Stimulated activated CD4-positive, alpha-beta T cell treated with anti-CD3 and anti-CD28 coated beads, TNF-alpha, amount 100 ng/mL, for 4 hours (primary cell): ENCODE measurements around the gene PRRX2.
"Not testable (repeated sequence)": the region's sequence is repeated elsewhere in the genome, so short reads cannot be mapped to it uniquely, and the experiment has no call there.

Experiments
- DNase-seq, 3 experiments: peaks; one replicate each; pipeline ENCODE4 v3.0.0-alpha.2; 2020; ENCODE audit warnings: low read depth in 3 of 3

Gene PRRX2

GRCh38 chr9:129759319-129759718 is 93.9 kb downstream of the PRRX2 start:
- DNase-seq, result no peak

GRCh38 chr9:129759804-129760502 is 94.5 kb downstream of the PRRX2 start:
- DNase-seq, result no peak

- DNase-seq, result not testable (repeated sequence)
Measured at GRCh38 chr9:129760784-129761183, 95.3 kb downstream of the PRRX2 start.

GRCh38 chr9:129761293-129761900 is 96.0 kb downstream of the PRRX2 start:
- no peak for DNase-seq

- DNase-seq, result no peak
Measured at GRCh38 chr9:129761901-129762369, 96.5 kb downstream of the PRRX2 start.

- not testable (repeated sequence) for DNase-seq
Measured at GRCh38 chr9:129762370-129762984, 97.0 kb downstream of the PRRX2 start.

GRCh38 chr9:129762985-129763926 is 97.8 kb downstream of the PRRX2 start:
- no peak for DNase-seq

GRCh38 chr9:129765764-129766317 is 100.4 kb downstream of the PRRX2 start:
- no peak for DNase-seq

GRCh38 chr9:129768486-129768885 is 103.0 kb downstream of the PRRX2 start:
- DNase-seq, result no peak

- no peak for DNase-seq
Measured at GRCh38 chr9:129769669-129770068, 104.2 kb downstream of the PRRX2 start.

- no peak for DNase-seq
Measured at GRCh38 chr9:129770741-129771140, 105.3 kb downstream of the PRRX2 start.
